GM12878 (cell line): ENCODE measurements around the gene PPP2R3A. TPM values are rescaled to one million over a fixed set of nuclear protein-coding genes. Genes with fewer than 3 reads are reported as not detected.

Source experiments
- ATAC-seq: fragments of 200-7000 bp; cut with Tn5 transposase; 3 replicates; pipeline ENCODE4 v1.9.1; 2020; ENCODE audit warnings: mild to moderate bottlenecking, moderate library complexity
- BruUV-seq: library from RNA; stranded (reverse); fragments of 400-500 nt; replicated peaks from 2 replicates; lab custom pipeline; 2021; lab: Mats Ljungman, UMichigan
- CTCF ChIA-PET: fragments of 300-600 bp; sonication (Branson Sonifier 250); formaldehyde crosslinking; extraction: SDS; loops from one replicate; lab custom pipeline; 2021; ENCODE audit warnings: inconsistent platforms; lab: Yijun Ruan, JAX
- POLR2A ChIA-PET: fragments of 350-600 bp; formaldehyde crosslinking; extraction: SDS; loops from one replicate; lab custom pipeline; 2021; ENCODE audit warnings: inconsistent platforms; lab: Charles Lee
- RAD21 ChIA-PET: fragments of 300-600 bp; sonication (Branson Sonifier 250); formaldehyde crosslinking; loops from one replicate; lab custom pipeline; 2023; ENCODE audit warnings: antibody characterized with exemption; ENCODE audit not compliant: unreplicated experiment; lab: Charles Lee
- SMC1A ChIA-PET: fragments of 300-600 bp; sonication (Branson Sonifier 250); formaldehyde crosslinking; loops from one replicate; lab custom pipeline; 2023; ENCODE audit not compliant: unreplicated experiment, uncharacterized antibody; lab: Charles Lee
- DNase-seq: peaks from one replicate; pipeline ENCODE4 v3.0.0-alpha.2; 2011; ENCODE audit warnings: low read depth, low spot score
- FAIRE-seq: peaks from 3 replicates; lab custom pipeline; 2011; peaks lifted over from hg19 to GRCh38; lab: Jason Lieb, UNC
- H2AFZ ChIP-seq: 2 replicates; pipeline ENCODE4 v1.6.0; 2011; ENCODE audit warnings: low read depth, low read length, control low read depth; ENCODE audit not compliant: control insufficient read depth
- H3K27ac ChIP-seq: 2 replicates; pipeline ENCODE4 v1.5.1; 2011; ENCODE audit warnings: control low read depth; ENCODE audit not compliant: control insufficient read depth, insufficient read depth
- H3K27me3 ChIP-seq, 2 experiments: replicated peaks in 1 of 2; 2 replicates each; pipeline versions ENCODE4 v1.6.0 to v1.6.1; 2011; ENCODE audit warnings: low read length in 1 of 2; ENCODE audit not compliant: control insufficient read depth in 2 of 2, insufficient read depth in 2 of 2
- H3K36me3 ChIP-seq, 2 experiments: 2 replicates each; pipeline ENCODE4 v1.5.1; 2011; ENCODE audit warnings: low read length in 1 of 2; ENCODE audit not compliant: control insufficient read depth in 2 of 2, insufficient read depth in 2 of 2
- H3K4me1 ChIP-seq: 2 replicates; pipeline ENCODE4 v1.6.1; 2011; ENCODE audit warnings: mild to moderate bottlenecking, low read length, moderate library complexity, mixed read lengths; ENCODE audit not compliant: control insufficient read depth, insufficient read depth
- H3K4me2 ChIP-seq: 2 replicates; pipeline ENCODE4 v1.6.0; 2011; ENCODE audit warnings: control low read depth; ENCODE audit not compliant: control insufficient read depth, insufficient read depth
- H3K4me3 ChIP-seq: fragments of 200-600 bp; sonication (generic); 2 replicates; pipeline ENCODE4 v1.5.1; 2016
- H3K79me2 ChIP-seq: 2 replicates; pipeline ENCODE4 v1.6.0; 2011; ENCODE audit warnings: low read length; ENCODE audit not compliant: control insufficient read depth, insufficient read depth
- H3K9ac ChIP-seq: 2 replicates; pipeline ENCODE4 v1.8.0; 2011; ENCODE audit warnings: low read length, control low read depth, mixed read lengths; ENCODE audit not compliant: control insufficient read depth, insufficient read depth
- H3K9me3 ChIP-seq: replicated peaks from 3 replicates; pipeline ENCODE4 v1.5.1; 2011; ENCODE audit warnings: mild to moderate bottlenecking, low read length; ENCODE audit not compliant: control insufficient read depth, insufficient read depth
- H4K20me1 ChIP-seq: 2 replicates; pipeline ENCODE4 v1.6.0; 2011; ENCODE audit not compliant: control insufficient read depth, insufficient read depth
- CBX5 ChIP-seq: sonication (generic); IDR thresholded peaks from 2 replicates; pipeline ENCODE4 v1.6.1; 2016; ENCODE audit warnings: low read depth, moderate library complexity, mild to moderate bottlenecking, inconsistent platforms
- SKIL ChIP-seq: fragments of 450-650 bp; IDR thresholded peaks from 2 replicates; pipeline ENCODE4 v1.6.1; 2017; ENCODE audit warnings: mild to moderate bottlenecking, low read depth, inconsistent platforms; ENCODE audit not compliant: poor library complexity, severe bottlenecking
- SMC3 ChIP-seq: IDR thresholded peaks from 2 replicates; pipeline ENCODE4 v1.6.1; 2011; ENCODE audit warnings: low read length, improper control_type of control experiment, borderline replicate concordance
- ZBTB11 ChIP-seq: fragments of 450-650 bp; formaldehyde crosslinking; IDR thresholded peaks from 2 replicates; pipeline ENCODE4 v1.5.0; 2022; ENCODE audit warnings: mild to moderate bottlenecking, missing genetic modification characterization
- ZNF384 ChIP-seq: IDR thresholded peaks from 2 replicates; pipeline ENCODE4 v1.6.1; 2012; ENCODE audit warnings: low read depth, mild to moderate bottlenecking, low read length, improper control_type of control experiment, borderline replicate concordance
- ZNF687 ChIP-seq: fragments of 450-650 bp; IDR thresholded peaks from 2 replicates; pipeline ENCODE4 v1.6.1; 2017; ENCODE audit warnings: mild to moderate bottlenecking, moderate library complexity
- WGBS: methylation state at CpG from one replicate; pipeline ENCODE4 v1.1.6; 2016; ENCODE audit warnings: low lambda C conversion rate; ENCODE audit not compliant: insufficient replicate concordance, insufficient coverage; ENCODE audit errors: missing lambda C conversion rate; 5-methylcytosine and 5-hydroxymethylcytosine counted together
- in situ Hi-C: fragments of 300-500 bp; cut with MboI; formaldehyde crosslinking; loops from 9 replicates; pipeline ENCODE4 v1.14.3; 2018; ENCODE audit warnings: mixed read lengths
- intact Hi-C: fragments of 100-400 bp; cut with micrococcal nuclease; formaldehyde crosslinking; loops from one replicate; pipeline ENCODE4 v1.14.2; 2022; ENCODE audit not compliant: unreplicated experiment
- polyA plus RNA-seq, 11 experiments: library from polyadenylated mRNA; depleted of rRNA in 4 of 11; unstranded in 6 of 11; stranded (reverse) in 5 of 11; fragments of >200 nt; fragmentation: Nextera tagmentation in 4 of 11; fragmentation: Illumina TruSeq in 1 of 11; extraction: Ambion mirVana in 4 of 11; extraction: Trizol in 1 of 11; gene quantifications; 1 replicate in 1 of 11; 2 replicates in 10 of 11; pipeline versions ENCODE4 v1.2.1 to v1.2.3, GENCODE V29; 2011 to 2016; ENCODE audit warnings: inconsistent platforms in 2 of 11, missing spikeins in 2 of 11, low read depth in 1 of 11
- total RNA-seq, 4 experiments: library from RNA; depleted of rRNA in 3 of 4; stranded (reverse); fragments of >200 nt in 3 of 4; fragmentation: Illumina TruSeq in 1 of 4; extraction: Trizol in 1 of 4; gene quantifications; 2 replicates each; pipeline versions ENCODE4 v1.2.1 to v1.2.3, GENCODE V29; 2013 to 2021

PPP2R3A gene
- total and polyA plus RNA-seq, 10 of the 15 experiments (the other 5 are each of a cell fraction or from before 2014, with no cell fraction given) = under 0.01 to 0.16 (median 0.06) TPM; not detected in 5

- H4K20me1 ChIP-seq = peaks cover 3% of the 10 kb centered on the region; the same call in 1 of the 2 replicates
- CTCF ChIA-PET = interaction anchor here (1.3 kb wide), 1 partner anchor 9 kb away, joined by 4 read pairs; no protein-coding TSS in a partner anchor
- no peaks in the 10 kb centered on the region for H3K9me3 ChIP-seq
- in situ Hi-C loops = no loop called here
- WGBS = 90% methylated on average over 6 of the region's 6 CpGs
- FAIRE-seq (no peak), DNase-seq (no peak), ATAC-seq (no peak)
- no peak overlapping the region for H3K4me2 ChIP-seq
- peaks cover 0 to 18% of the 10 kb centered on the region in 2 experiments; a peak in 2 of 4 replicates for H3K36me3 ChIP-seq
- H2AFZ ChIP-seq = no peak overlapping the region
- H3K4me1 ChIP-seq = no peaks in the 10 kb centered on the region
- no TSS peak for BruUV-seq
- H3K4me3 ChIP-seq = no peak overlapping the region
- SMC1A ChIA-PET = interaction anchor here (1.1 to 2.5 kb wide), 4 partner anchors 9 to 48 kb away, joined by 3 to 7 read pairs (median 4); no protein-coding TSS in a partner anchor
- H3K27me3 ChIP-seq = no peaks in the 10 kb centered on the region
- H3K9ac ChIP-seq = no peak overlapping the region
- TF ChIP-seq ZNF687 (no peak), ZBTB11 (CRISPR knock-in tag) (no peak), SKIL (no peak), SMC3 (no peak), CBX5 (no peak), ZNF384 (no peak)
- peaks cover 22% of the 10 kb centered on the region for H3K79me2 ChIP-seq
- no peak overlapping the region for H3K27ac ChIP-seq
- RAD21 ChIA-PET = interaction anchor here (1.3 kb wide), 1 partner anchor 867 kb away, joined by 3 read pairs; no protein-coding TSS in a partner anchor
- POLR2A ChIA-PET = interaction anchor here (0.8 kb wide), 1 partner anchor 49 kb away, joined by 3 read pairs; the partner anchor contains the start of gene MSL2
- intact Hi-C loops = no loop called here
Observed at GRCh38 chr3:136146981-136147729, 181.6 kb downstream of the PPP2R3A start.
